HepG2 (cell line): ENCODE data around the gene OPRD1. TPM values are rescaled to one million over a fixed set of nuclear protein-coding genes. Genes with fewer than 3 reads are reported as not detected.

Experiments used
- ASH2L ChIP-seq: fragments of 300-600, 200-600 bp; sonication (generic); IDR thresholded peaks from 2 replicates; pipeline ENCODE4 v1.7.0; 2017; ENCODE audit warnings: low read depth, mild to moderate bottlenecking, moderate library complexity, mixed read lengths, low read length; ENCODE audit not compliant: insufficient read length
- CBX1 ChIP-seq: IDR thresholded peaks from one replicate; pipeline ENCODE4 v1.6.1; 2016; ENCODE audit warnings: antibody characterized with exemption, low read depth
- CEBPG ChIP-seq: IDR thresholded peaks from 2 replicates; pipeline ENCODE4 v1.6.1; 2016
- ELF1 ChIP-seq: sonication (generic); formaldehyde crosslinking; IDR thresholded peaks from 2 replicates; pipeline ENCODE4 v1.4.0; 2020; ENCODE audit warnings: missing genetic modification reagents
- FOSL2 ChIP-seq: sonication (generic); formaldehyde crosslinking; IDR thresholded peaks from 2 replicates; pipeline ENCODE4 v1.4.0; 2020; ENCODE audit warnings: missing genetic modification reagents
- KMT2A ChIP-seq: sonication (generic); formaldehyde crosslinking; IDR thresholded peaks from 2 replicates; pipeline ENCODE4 v1.4.0; 2020; ENCODE audit warnings: missing genetic modification reagents
- LCORL ChIP-seq, 2 experiments: fragments of 450-650 bp in 1 of 2; sonication (generic) in 1 of 2; formaldehyde crosslinking in 1 of 2; IDR thresholded peaks; 2 replicates each; pipeline versions ENCODE4 v1.5.0 to v1.6.1; 2017 to 2020; ENCODE audit warnings: antibody characterized with exemption in 1 of 2, missing genetic modification reagents in 1 of 2
- MAX ChIP-seq: IDR thresholded peaks from 2 replicates; pipeline ENCODE4 v1.6.1; 2012; ENCODE audit warnings: inconsistent platforms
- MED1 ChIP-seq: sonication (generic); formaldehyde crosslinking; IDR thresholded peaks from 2 replicates; pipeline ENCODE4 v1.4.0; 2020; ENCODE audit warnings: missing genetic modification reagents
- NFYC ChIP-seq: IDR thresholded peaks from 2 replicates; pipeline ENCODE4 v1.6.1; 2016; ENCODE audit warnings: missing genetic modification reagents, missing compliant biosample characterization
- PHF8 ChIP-seq: sonication (generic); formaldehyde crosslinking; IDR thresholded peaks from 2 replicates; pipeline ENCODE4 v1.5.0; 2020; ENCODE audit warnings: missing genetic modification reagents
- PTBP1 ChIP-seq: fragments of 200-400 bp; formaldehyde crosslinking; IDR thresholded peaks from 2 replicates; pipeline ENCODE4 v1.6.1; 2018; ENCODE audit warnings: low read length, low read depth; ENCODE audit not compliant: poor library complexity, severe bottlenecking
- RORA ChIP-seq: sonication (generic); formaldehyde crosslinking; IDR thresholded peaks from 2 replicates; pipeline ENCODE4 v1.5.0; 2020; ENCODE audit warnings: mild to moderate bottlenecking, missing genetic modification reagents, moderate library complexity
- SALL1 ChIP-seq: sonication (generic); formaldehyde crosslinking; IDR thresholded peaks from 2 replicates; pipeline ENCODE4 v1.8.0; 2022; ENCODE audit warnings: mild to moderate bottlenecking, missing genetic modification reagents
- SMC3 ChIP-seq: IDR thresholded peaks from 2 replicates; pipeline ENCODE4 v1.6.1; 2011; ENCODE audit warnings: low read length, improper control_type of control experiment
- ZBTB14 ChIP-seq: sonication (generic); formaldehyde crosslinking; IDR thresholded peaks from 2 replicates; pipeline ENCODE4 v1.4.0; 2020; ENCODE audit warnings: missing genetic modification reagents
- ZFP91 ChIP-seq: sonication (generic); formaldehyde crosslinking; IDR thresholded peaks from 2 replicates; pipeline ENCODE4 v1.9.0; 2022; ENCODE audit warnings: missing genetic modification reagents, mild to moderate bottlenecking, borderline replicate concordance
- ZNF138 ChIP-seq: sonication (generic); formaldehyde crosslinking; IDR thresholded peaks from 2 replicates; pipeline ENCODE4 v1.5.0; 2020; ENCODE audit warnings: mild to moderate bottlenecking, low read depth, missing genetic modification reagents
- ZNF18 ChIP-seq: sonication (generic); formaldehyde crosslinking; IDR thresholded peaks from 2 replicates; pipeline ENCODE4 v1.8.0; 2022; ENCODE audit warnings: mild to moderate bottlenecking, missing genetic modification reagents; ENCODE audit not compliant: insufficient replicate concordance
- ZNF430 ChIP-seq: sonication (generic); formaldehyde crosslinking; IDR thresholded peaks from 2 replicates; pipeline ENCODE4 v1.9.0; 2021; ENCODE audit warnings: mild to moderate bottlenecking, missing genetic modification reagents
- ZNF574 ChIP-seq: sonication (generic); formaldehyde crosslinking; IDR thresholded peaks from 2 replicates; pipeline ENCODE4 v1.4.0; 2020; ENCODE audit warnings: missing genetic modification reagents
- ZNF891 ChIP-seq: sonication (generic); formaldehyde crosslinking; IDR thresholded peaks from 2 replicates; pipeline ENCODE4 v1.5.0; 2020; ENCODE audit warnings: mild to moderate bottlenecking, missing genetic modification reagents
- ZSCAN31 ChIP-seq: sonication (generic); formaldehyde crosslinking; IDR thresholded peaks from 2 replicates; pipeline ENCODE4 v1.5.0; 2020; ENCODE audit warnings: low read depth, mild to moderate bottlenecking, missing genetic modification reagents
- polyA plus RNA-seq, 8 experiments: library from polyadenylated mRNA; depleted of rRNA in 3 of 8; stranded (reverse) in 7 of 8; unstranded in 1 of 8; fragments of >200 nt; fragmentation: Illumina TruSeq in 4 of 8; extraction: Trizol in 4 of 8; gene quantifications; 2 replicates each; pipeline versions ENCODE4 v1.2.1 to v1.2.3, GENCODE V29; 2011 to 2016; ENCODE audit warnings: low read depth in 4 of 8, missing spikeins in 1 of 8, mixed read lengths in 1 of 8; ENCODE audit not compliant: insufficient read depth in 1 of 8
- total RNA-seq, 5 experiments: library from RNA; depleted of rRNA; stranded (reverse); fragments of >200 nt; fragmentation: Illumina TruSeq; extraction: Trizol; gene quantifications; 2 replicates each; pipeline ENCODE4 v1.2.3, GENCODE V29; 2016; ENCODE audit warnings: low read depth in 1 of 5

OPRD1 gene
- total and polyA plus RNA-seq, 2 of the 13 experiments (the other 11 are each of a cell fraction or from before 2014, with no cell fraction given) = 0.02 to 0.03 TPM

GRCh38 chr1:28886731-28887418, 74.9 kb downstream of the OPRD1 start (continued):
- TF ChIP-seq ASH2L = peak; percentile 73
- peak; percentile 96 for TF ChIP-seq NFYC
- 0 out of 2 replicates have a peak, but pooled peaks have one; percentile 54 for TF ChIP-seq ZSCAN31 (CRISPR knock-in tag)
- TF ChIP-seq SALL1 (CRISPR knock-in tag) = peak; percentile 65
- TF ChIP-seq PHF8 = peak; percentile 85
- peak; percentile 49; the same call in 1 of the 2 replicates for TF ChIP-seq KMT2A
- TF ChIP-seq ZNF574 = peak; percentile 43; the same call in 1 of the 2 replicates
- TF ChIP-seq ZNF138 (CRISPR knock-in tag) = no peak; the same call in 1 of the 2 replicates
- TF ChIP-seq ZFP91 (CRISPR knock-in tag) = peak; percentile 99
- no peak for TF ChIP-seq SMC3
- peak; percentile 62 for TF ChIP-seq MED1 (CRISPR knock-in tag)
- no peak for TF ChIP-seq RORA (CRISPR knock-in tag)
- TF ChIP-seq ZNF18 (CRISPR knock-in tag) = peak; percentile 75
- no peak for TF ChIP-seq CBX1
- peak; percentile 72 for TF ChIP-seq MAX
- TF ChIP-seq LCORL (IDR thresholded peaks at IDR 0.05) = no peak
- peak; percentile 77 for TF ChIP-seq LCORL (CRISPR knock-in tag; IDR thresholded peaks at IDR 0.05)
- TF ChIP-seq FOSL2 (CRISPR knock-in tag) = peak; percentile 35; the same call in 1 of the 2 replicates
- no peak for TF ChIP-seq PTBP1
- 0 out of 2 replicates have a peak, but pooled peaks have one; percentile 60 for TF ChIP-seq ZNF891 (CRISPR knock-in tag)
- TF ChIP-seq CEBPG (CRISPR knock-in tag) = peak; percentile 66; the same call in 1 of the 2 replicates
- 0 out of 2 replicates have a peak, but pooled peaks have one; percentile 69 for TF ChIP-seq ZNF430 (CRISPR knock-in tag)
- TF ChIP-seq ZBTB14 = no peak
- peak; percentile 44; the same call in 1 of the 2 replicates for TF ChIP-seq ELF1
